ENCODE data around the gene NANOS1. TPM values are rescaled to one million over a fixed set of nuclear protein-coding genes. Genes with fewer than 3 reads are reported as not detected.

Gene NANOS1
- total and polyA plus RNA-seq, 2 of the 8 experiments (the other 6 are each of a cell fraction or from before 2014, with no cell fraction given), result 3.1 to 3.9 TPM

DNA sequence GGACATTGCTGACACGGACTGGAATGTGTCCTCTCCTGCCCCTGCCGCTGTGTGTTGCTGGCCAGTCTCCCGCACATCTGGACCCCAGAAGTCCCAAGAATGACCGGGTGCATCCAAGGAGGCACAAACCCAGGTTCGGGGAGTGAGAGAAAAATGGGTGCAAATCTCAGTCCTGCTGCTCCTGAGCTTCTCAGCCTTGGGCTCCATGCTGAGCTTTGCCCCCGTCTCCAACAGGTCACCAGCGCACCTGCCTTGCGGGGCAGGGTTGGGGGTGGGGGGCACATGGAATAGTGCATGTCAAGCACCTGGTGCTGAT, 6.0 kb upstream of the NANOS1 start (continued):
- TF ChIP-seq, protein P1, sequence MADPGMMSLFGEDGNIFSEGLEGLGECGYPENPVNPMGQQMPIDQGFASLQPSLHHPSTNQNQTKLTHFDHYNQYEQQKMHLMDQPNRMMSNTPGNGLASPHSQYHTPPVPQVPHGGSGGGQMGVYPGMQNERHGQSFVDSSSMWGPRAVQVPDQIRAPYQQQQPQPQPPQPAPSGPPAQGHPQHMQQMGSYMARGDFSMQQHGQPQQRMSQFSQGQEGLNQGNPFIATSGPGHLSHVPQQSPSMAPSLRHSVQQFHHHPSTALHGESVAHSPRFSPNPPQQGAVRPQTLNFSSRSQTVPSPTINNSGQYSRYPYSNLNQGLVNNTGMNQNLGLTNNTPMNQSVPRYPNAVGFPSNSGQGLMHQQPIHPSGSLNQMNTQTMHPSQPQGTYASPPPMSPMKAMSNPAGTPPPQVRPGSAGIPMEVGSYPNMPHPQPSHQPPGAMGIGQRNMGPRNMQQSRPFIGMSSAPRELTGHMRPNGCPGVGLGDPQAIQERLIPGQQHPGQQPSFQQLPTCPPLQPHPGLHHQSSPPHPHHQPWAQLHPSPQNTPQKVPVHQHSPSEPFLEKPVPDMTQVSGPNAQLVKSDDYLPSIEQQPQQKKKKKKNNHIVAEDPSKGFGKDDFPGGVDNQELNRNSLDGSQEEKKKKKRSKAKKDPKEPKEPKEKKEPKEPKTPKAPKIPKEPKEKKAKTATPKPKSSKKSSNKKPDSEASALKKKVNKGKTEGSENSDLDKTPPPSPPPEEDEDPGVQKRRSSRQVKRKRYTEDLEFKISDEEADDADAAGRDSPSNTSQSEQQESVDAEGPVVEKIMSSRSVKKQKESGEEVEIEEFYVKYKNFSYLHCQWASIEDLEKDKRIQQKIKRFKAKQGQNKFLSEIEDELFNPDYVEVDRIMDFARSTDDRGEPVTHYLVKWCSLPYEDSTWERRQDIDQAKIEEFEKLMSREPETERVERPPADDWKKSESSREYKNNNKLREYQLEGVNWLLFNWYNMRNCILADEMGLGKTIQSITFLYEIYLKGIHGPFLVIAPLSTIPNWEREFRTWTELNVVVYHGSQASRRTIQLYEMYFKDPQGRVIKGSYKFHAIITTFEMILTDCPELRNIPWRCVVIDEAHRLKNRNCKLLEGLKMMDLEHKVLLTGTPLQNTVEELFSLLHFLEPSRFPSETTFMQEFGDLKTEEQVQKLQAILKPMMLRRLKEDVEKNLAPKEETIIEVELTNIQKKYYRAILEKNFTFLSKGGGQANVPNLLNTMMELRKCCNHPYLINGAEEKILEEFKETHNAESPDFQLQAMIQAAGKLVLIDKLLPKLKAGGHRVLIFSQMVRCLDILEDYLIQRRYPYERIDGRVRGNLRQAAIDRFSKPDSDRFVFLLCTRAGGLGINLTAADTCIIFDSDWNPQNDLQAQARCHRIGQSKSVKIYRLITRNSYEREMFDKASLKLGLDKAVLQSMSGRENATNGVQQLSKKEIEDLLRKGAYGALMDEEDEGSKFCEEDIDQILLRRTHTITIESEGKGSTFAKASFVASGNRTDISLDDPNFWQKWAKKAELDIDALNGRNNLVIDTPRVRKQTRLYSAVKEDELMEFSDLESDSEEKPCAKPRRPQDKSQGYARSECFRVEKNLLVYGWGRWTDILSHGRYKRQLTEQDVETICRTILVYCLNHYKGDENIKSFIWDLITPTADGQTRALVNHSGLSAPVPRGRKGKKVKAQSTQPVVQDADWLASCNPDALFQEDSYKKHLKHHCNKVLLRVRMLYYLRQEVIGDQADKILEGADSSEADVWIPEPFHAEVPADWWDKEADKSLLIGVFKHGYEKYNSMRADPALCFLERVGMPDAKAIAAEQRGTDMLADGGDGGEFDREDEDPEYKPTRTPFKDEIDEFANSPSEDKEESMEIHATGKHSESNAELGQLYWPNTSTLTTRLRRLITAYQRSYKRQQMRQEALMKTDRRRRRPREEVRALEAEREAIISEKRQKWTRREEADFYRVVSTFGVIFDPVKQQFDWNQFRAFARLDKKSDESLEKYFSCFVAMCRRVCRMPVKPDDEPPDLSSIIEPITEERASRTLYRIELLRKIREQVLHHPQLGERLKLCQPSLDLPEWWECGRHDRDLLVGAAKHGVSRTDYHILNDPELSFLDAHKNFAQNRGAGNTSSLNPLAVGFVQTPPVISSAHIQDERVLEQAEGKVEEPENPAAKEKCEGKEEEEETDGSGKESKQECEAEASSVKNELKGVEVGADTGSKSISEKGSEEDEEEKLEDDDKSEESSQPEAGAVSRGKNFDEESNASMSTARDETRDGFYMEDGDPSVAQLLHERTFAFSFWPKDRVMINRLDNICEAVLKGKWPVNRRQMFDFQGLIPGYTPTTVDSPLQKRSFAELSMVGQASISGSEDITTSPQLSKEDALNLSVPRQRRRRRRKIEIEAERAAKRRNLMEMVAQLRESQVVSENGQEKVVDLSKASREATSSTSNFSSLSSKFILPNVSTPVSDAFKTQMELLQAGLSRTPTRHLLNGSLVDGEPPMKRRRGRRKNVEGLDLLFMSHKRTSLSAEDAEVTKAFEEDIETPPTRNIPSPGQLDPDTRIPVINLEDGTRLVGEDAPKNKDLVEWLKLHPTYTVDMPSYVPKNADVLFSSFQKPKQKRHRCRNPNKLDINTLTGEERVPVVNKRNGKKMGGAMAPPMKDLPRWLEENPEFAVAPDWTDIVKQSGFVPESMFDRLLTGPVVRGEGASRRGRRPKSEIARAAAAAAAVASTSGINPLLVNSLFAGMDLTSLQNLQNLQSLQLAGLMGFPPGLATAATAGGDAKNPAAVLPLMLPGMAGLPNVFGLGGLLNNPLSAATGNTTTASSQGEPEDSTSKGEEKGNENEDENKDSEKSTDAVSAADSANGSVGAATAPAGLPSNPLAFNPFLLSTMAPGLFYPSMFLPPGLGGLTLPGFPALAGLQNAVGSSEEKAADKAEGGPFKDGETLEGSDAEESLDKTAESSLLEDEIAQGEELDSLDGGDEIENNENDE (IDR thresholded peaks at IDR 0.05; ENCODE audit: insufficient replicate concordance, low read length), result no peak
- TF ChIP-seq CBX5 (IDR thresholded peaks at IDR 0.05; ENCODE audit: low read depth, low read length) (no peak), NANOG (IDR thresholded peaks at IDR 0.05; ENCODE audit: insufficient read depth, low read depth, low read length, poor library complexity, severe bottlenecking) (no peak), SIX5 (IDR thresholded peaks at IDR 0.05; ENCODE audit: low read depth, low read length) (no peak), HDAC2 (IDR thresholded peaks at IDR 0.05; ENCODE audit: borderline replicate concordance in 1 of 2, low read depth in 2 of 2, low read length in 2 of 2) (no peak), JUN (IDR thresholded peaks at IDR 0.05; ENCODE audit: low read depth, low read length) (no peak), SIN3A (conservative IDR thresholded peaks at IDR 0.05 in 1 of 2, IDR thresholded peaks at IDR 0.05 in 1 of 2; ENCODE audit: low read depth in 1 of 2, low read length in 2 of 2) (no peak), KDM4A (IDR thresholded peaks at IDR 0.05; ENCODE audit: low read depth, low read length, severe bottlenecking) (no peak)
